OCI-LY3 (cell line): Measurements from ENCODE around the gene RBM44.

ENCODE experiments used
- H2AFZ ChIP-seq: fragments of 200-600, 300-600 bp; shearing (Covaris generic); 2 replicates; pipeline ENCODE4 v1.6.0; 2014; ENCODE audit warnings: antibody characterized with exemption, low read depth, low read length
- H3K27ac ChIP-seq: fragments of 200-600, 300-600 bp; sonication (generic); 2 replicates; pipeline ENCODE4 v1.5.1; 2014; ENCODE audit warnings: mild to moderate bottlenecking, low read length, moderate library complexity, mixed read lengths
- H3K27me3 ChIP-seq: fragments of 200-600, 300-600 bp; sonication (generic); 2 replicates; pipeline ENCODE4 v1.6.1; 2014; ENCODE audit warnings: low read depth, low read length, mixed read lengths
- H3K36me3 ChIP-seq: fragments of 200-600, 300-600 bp; sonication (generic); replicated peaks from 2 replicates; pipeline ENCODE3; 2014; ENCODE audit warnings: low read depth, low read length, mixed read lengths
- H3K4me1 ChIP-seq: fragments of 300-600, 200-600 bp; sonication (generic); 2 replicates; pipeline ENCODE4 v1.6.1; 2014; ENCODE audit warnings: low read length, mixed read lengths
- H3K4me2 ChIP-seq: fragments of 200-600, 300-600 bp; sonication (generic); 2 replicates; pipeline ENCODE4 v1.6.1; 2014; ENCODE audit warnings: low read length, mixed read lengths
- H3K4me3 ChIP-seq: fragments of 300-600, 200-600 bp; sonication (generic); 2 replicates; pipeline ENCODE4 v1.5.1; 2014; ENCODE audit warnings: antibody characterized with exemption, mild to moderate bottlenecking, low read length, moderate library complexity
- H3K79me2 ChIP-seq: fragments of 300-600, 200-600 bp; shearing (Covaris generic); 2 replicates; pipeline ENCODE4 v1.6.1; 2014; ENCODE audit warnings: mild to moderate bottlenecking, low read length, mixed read lengths
- H3K9ac ChIP-seq: fragments of 300-600, 200-600 bp; shearing (Covaris generic); 2 replicates; pipeline ENCODE4 v1.6.0; 2014; ENCODE audit warnings: mild to moderate bottlenecking, low read length, moderate library complexity
- H3K9me3 ChIP-seq: fragments of 200-600, 300-600 bp; shearing (Covaris generic); 2 replicates; pipeline ENCODE4 v1.6.1; 2014; ENCODE audit warnings: low read length, mixed read lengths; ENCODE audit not compliant: insufficient read depth
- H4K20me1 ChIP-seq: fragments of 200-600, 300-600 bp; sonication (generic); 2 replicates; pipeline ENCODE4 v1.6.1; 2016; ENCODE audit warnings: low read length, mixed read lengths; ENCODE audit not compliant: insufficient read depth
- EZH2phosphoT487 ChIP-seq: fragments of 200-600 bp; shearing (Covaris generic); IDR thresholded peaks from 2 replicates; pipeline ENCODE4 v1.6.1; 2018; ENCODE audit warnings: antibody characterized with exemption, mixed run types, low read depth
- TF ChIP-seq, protein P1 (sequence below): fragments of 200-600, 300-600 bp; sonication (generic); IDR thresholded peaks from 2 replicates; pipeline ENCODE4 v1.5.1; 2014; ENCODE audit warnings: antibody characterized with exemption, low read length, low read depth

The RBM44 gene

DNA sequence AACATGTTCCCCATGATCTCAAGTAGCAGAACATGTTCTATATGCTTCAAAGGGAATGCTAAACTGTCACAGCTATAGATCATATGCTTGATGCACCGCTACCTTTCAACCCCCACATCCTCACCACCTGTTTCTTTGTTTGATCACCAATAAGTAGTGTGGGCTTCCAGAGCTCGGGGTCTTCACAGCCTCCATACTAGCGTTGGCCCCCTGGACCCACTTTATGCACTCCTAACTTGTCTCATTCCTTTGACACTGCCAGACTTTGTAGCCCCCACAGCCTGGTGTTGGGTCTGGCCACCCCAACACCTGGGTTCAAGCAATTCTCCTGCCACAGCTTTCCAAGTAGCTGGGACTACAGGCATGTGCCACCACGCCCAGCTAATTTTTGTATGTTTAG, 11.6 kb upstream of the RBM44 start:
- Histone ChIP-seq H3K4me3 (no peak overlapping the region), H3K27ac (no peak overlapping the region), H3K79me2 (no peaks in the 10 kb centered on the region), H3K36me3 (no peaks in the 10 kb centered on the region), H3K4me2 (no peak overlapping the region), H2AFZ (no peak overlapping the region), H4K20me1 (no peaks in the 10 kb centered on the region), H3K27me3 (no peaks in the 10 kb centered on the region), H3K9me3 (no peaks in the 10 kb centered on the region), H3K4me1 (no peaks in the 10 kb centered on the region), H3K9ac (no peak overlapping the region)
- TF ChIP-seq EZH2phosphoT487 = no peak
- TF ChIP-seq, protein P1, sequence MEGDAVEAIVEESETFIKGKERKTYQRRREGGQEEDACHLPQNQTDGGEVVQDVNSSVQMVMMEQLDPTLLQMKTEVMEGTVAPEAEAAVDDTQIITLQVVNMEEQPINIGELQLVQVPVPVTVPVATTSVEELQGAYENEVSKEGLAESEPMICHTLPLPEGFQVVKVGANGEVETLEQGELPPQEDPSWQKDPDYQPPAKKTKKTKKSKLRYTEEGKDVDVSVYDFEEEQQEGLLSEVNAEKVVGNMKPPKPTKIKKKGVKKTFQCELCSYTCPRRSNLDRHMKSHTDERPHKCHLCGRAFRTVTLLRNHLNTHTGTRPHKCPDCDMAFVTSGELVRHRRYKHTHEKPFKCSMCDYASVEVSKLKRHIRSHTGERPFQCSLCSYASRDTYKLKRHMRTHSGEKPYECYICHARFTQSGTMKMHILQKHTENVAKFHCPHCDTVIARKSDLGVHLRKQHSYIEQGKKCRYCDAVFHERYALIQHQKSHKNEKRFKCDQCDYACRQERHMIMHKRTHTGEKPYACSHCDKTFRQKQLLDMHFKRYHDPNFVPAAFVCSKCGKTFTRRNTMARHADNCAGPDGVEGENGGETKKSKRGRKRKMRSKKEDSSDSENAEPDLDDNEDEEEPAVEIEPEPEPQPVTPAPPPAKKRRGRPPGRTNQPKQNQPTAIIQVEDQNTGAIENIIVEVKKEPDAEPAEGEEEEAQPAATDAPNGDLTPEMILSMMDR = no peak

DNA sequence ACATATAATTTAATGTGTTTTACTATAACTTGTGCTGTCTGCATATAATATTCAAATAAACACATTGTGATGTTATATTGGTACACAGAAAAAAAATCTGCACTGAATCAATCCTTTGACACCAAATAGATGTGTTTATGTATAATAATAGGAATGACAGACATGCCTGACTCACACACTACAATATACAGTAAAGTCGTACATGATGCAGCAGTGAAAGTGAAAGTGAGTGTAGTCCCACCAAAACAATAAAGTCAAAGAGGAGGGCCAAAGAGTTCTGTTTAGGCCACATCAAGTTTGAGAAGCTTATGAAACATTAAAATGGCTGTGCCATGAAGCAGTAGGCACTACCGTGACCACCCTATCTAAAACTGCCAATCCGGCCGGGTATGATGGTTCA, 8.2 kb upstream of the RBM44 start:
- H3K9ac ChIP-seq = no peak overlapping the region
- no peaks in the 10 kb centered on the region for H3K9me3 ChIP-seq
- H3K79me2 ChIP-seq = no peaks in the 10 kb centered on the region
- no peak overlapping the region for H3K27ac ChIP-seq
- H3K4me3 ChIP-seq = no peak overlapping the region
- no peaks in the 10 kb centered on the region for H4K20me1 ChIP-seq
- no peaks in the 10 kb centered on the region for H3K4me1 ChIP-seq
- no peaks in the 10 kb centered on the region for H3K27me3 ChIP-seq
- no peaks in the 10 kb centered on the region for H3K36me3 ChIP-seq
- H2AFZ ChIP-seq = no peak overlapping the region
- TF ChIP-seq, protein P1 = no peak
- no peak for TF ChIP-seq EZH2phosphoT487
- no peak overlapping the region for H3K4me2 ChIP-seq

DNA sequence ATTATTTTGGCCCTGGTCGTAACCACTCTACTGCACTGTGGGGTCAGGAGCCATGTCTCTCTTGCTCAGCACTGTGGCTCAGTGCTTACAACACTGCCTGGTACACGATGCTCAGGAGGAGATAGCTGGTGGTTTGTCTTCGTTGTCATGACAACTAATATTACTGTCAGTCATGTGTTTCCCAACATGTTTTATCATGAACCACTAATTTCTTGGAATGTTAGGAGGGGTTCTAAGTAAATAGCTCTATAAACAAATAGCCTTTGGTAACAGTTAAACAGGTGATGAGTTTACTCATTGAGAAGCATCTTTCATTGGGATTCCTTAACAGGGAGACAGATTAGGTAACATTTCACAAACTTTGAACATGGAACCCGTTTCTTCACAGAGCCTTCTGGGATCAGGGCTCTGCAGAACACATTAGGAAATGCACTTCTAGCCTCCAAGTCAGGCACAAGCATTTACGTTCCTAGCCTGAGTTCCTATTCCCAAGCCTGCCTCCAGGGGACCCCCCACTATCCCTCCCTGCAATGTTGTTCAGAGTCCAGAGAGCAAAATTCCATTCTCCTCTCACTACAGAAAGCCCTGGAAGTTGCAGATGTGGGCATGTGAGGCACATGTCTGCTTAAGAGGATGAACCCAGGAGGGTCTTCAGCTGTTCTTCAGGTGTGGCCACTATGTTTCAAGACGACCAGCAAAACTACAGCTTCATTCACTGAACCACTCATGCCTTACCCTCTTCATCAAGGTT, 6.4 kb upstream of the RBM44 start:
- Histone ChIP-seq H3K36me3 (no peaks in the 10 kb centered on the region), H3K9ac (no peak overlapping the region)

DNA sequence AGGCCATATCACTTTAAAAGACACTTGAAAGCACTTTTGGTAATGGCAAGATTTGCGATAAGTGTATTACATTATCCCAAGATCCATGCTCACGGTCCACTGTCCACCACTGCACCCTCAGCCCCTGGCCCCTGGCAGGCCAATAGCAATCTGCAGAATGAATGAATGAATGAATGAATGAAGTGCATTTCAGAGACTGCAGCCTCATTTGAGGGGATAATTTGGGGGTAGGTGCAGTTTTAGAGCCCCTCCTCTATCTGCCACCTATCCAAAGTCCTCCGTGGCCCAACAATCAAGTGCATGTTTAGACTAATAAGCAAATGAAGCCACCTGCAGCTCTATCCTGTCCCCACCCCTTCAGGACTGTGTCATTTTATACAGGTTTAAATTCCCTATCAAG, 1.3 kb upstream of the RBM44 start:
- Histone ChIP-seq H3K27me3 (no peaks in the 10 kb centered on the region), H3K27ac (no peak overlapping the region), H3K4me2 (no peak overlapping the region), H2AFZ (no peak overlapping the region), H4K20me1 (no peaks in the 10 kb centered on the region), H3K4me1 (no peaks in the 10 kb centered on the region), H3K9me3 (no peaks in the 10 kb centered on the region), H3K4me3 (no peak overlapping the region), H3K79me2 (no peaks in the 10 kb centered on the region), H3K36me3 (no peaks in the 10 kb centered on the region), H3K9ac (no peak overlapping the region)
- TF ChIP-seq EZH2phosphoT487 = no peak
- TF ChIP-seq, protein P1 = no peak

More for the DNA sequence above, 6.4 kb upstream of the RBM44 start:
- Histone ChIP-seq H3K79me2 (no peaks in the 10 kb centered on the region), H3K4me2 (no peak overlapping the region), H3K4me1 (no peaks in the 10 kb centered on the region), H2AFZ (no peak overlapping the region), H3K27me3 (no peaks in the 10 kb centered on the region), H4K20me1 (no peaks in the 10 kb centered on the region), H3K27ac (no peak overlapping the region), H3K9me3 (no peaks in the 10 kb centered on the region), H3K4me3 (no peak overlapping the region)
- no peak for TF ChIP-seq EZH2phosphoT487
